Putamen (tissue), 1 donor: Measurements from ENCODE around the gene RIPK4.
"Not testable (repeated sequence)": the region's sequence is repeated elsewhere in the genome, so short reads cannot be mapped to it uniquely, and the experiment has no call there.

ENCODE experiments used
- DNase-seq: peaks from one replicate; pipeline ENCODE4 v3.0.0-alpha.2; 2016; ENCODE audit warnings: low spot score

The RIPK4 gene

DNA sequence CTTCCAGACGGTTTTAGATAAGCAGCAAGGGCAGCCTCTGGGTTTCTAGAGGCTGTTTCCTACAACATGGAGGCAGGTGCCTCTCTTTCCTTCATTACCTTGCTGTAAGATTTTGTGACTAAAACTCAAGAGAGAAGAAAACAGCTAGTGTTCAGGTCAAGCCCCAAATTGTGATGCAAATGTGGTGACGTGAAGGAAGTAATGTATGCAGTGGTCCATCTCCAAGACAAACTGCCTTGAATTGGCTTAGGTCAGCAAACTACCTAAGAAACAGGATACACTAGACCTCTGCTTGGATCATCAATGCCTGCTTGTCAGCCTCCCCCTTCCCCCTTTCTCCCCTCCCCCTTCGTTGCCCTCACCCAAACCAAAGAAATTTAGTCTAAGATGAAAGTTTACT is 28.9 kb upstream of the RIPK4 start:
- no peak for DNase-seq

GRCh38 chr21:41794600-41794999 is 27.7 kb upstream of the RIPK4 start:
- DNase-seq: no peak

GRCh38 chr21:41792711-41793110 is 25.9 kb upstream of the RIPK4 start:
- no peak for DNase-seq

- DNase-seq: no peak
These were observed 19.7 kb upstream of the RIPK4 start for GRCh38 chr21:41786509-41786987.

- not testable (repeated sequence) for DNase-seq
These were observed 18.4 kb upstream of the RIPK4 start for GRCh38 chr21:41785262-41785661.

DNA sequence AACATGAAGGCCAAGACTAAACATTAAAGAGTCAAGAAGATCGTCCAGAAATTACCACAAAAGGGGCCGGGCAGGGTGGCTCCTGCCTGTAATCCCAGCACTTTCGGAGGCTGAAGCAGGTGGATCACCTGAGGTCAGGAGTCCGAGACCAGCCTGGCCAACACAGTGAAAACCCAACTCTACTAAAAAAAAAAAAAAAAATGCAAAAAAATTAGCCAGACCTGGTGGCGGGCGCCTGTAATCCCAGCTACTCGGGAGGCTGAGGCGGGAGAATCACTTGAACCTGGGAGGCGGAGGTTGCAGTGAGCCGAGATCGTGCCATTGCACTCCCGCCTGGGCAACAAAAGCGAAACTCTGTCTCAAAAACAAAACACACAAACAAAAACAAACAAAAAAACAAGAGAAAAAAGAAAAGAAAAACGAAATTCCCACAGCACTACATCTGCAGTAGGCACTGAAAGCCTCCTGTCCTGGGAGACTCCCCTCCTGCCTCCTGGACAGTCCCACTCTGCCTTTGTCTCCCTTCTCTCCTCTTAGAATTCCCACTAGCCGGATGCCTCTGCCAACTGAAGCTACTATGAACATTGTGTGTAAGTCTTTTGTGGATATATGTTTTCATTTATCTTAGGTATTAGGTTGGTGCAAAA is 17.7 kb upstream of the RIPK4 start:
- DNase-seq: no peak

GRCh38 chr21:41783476-41784180 is 16.8 kb upstream of the RIPK4 start:
- no peak for DNase-seq

GRCh38 chr21:41781050-41781410 is 14.2 kb upstream of the RIPK4 start:
- no peak for DNase-seq

DNA sequence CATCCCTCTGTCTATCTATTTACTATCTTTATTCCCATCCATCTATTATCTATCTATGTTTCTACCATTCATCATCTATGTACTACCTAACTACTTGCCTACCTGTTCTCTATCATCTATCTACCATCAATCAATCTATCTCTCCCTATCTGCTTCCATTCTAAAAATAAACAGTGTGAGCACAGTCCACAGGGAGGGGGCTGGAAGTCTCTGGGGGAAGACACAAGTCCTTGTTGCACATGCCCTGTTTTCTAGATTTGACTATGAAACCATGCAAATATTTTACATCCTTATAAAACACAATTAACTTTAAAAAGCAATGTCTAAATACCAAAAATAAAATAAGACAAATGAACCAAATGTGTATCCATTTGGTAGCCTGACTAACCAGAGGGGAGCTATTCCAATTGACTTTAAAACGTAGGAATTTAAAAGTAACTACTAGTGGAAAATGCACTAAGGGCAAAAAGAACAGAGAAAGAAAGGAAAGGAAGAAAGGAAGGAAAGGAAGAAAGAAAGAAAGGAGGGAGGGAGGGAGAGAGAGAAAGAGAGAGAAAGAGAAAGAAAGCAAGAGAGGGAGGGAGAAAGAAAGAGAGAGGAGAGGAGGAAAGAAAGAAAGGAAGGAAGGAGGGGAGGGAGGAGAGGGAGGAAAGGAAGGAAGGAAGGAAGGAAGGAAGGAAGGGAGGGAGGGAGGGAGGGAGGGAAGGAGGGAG is 13.6 kb upstream of the RIPK4 start:
- no peak for DNase-seq

- no peak for DNase-seq
These were observed 12.8 kb upstream of the RIPK4 start for GRCh38 chr21:41779659-41780058.

GRCh38 chr21:41778930-41779600 is 12.2 kb upstream of the RIPK4 start:
- no peak for DNase-seq

GRCh38 chr21:41777951-41778815 is 11.3 kb upstream of the RIPK4 start:
- peak; percentile 18 for DNase-seq

DNA sequence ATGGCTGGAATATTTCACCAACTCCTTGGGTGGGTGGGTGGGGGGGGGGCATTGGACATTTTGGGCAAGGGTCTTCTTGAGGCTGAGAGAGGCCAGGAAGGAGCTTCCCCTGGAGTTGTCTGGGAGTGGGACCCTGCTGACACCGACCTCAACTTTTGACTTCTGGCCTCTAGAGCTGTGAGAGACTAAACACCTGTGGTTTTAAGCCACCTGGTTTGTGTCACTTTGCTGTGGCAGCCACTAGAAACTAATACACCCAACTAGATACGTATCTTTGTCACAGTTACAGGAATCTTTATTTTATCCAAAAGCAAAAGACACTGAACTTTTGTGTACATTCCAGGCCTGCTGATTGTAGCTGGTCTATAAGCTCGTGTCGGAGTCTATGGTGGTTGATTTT is 9.9 kb upstream of the RIPK4 start:
- no peak for DNase-seq

DNA sequence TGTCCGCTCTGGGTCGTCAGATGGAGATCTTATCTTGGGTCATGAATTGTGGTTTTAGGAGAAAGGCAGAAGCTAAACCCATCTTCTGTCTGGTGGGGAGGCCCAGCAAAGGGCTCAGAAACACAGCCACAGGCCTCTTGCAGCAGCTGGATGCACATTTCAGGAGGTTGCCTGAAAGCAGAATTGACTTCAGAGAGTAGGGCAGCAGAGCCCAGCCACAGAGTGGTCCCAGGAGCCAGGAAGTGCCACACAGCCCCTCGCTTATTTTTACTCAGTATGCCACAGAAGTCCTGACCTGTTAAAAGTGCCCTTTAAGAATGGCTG is 8.3 kb upstream of the RIPK4 start:
- DNase-seq: no peak

- no peak for DNase-seq
These were observed 7.8 kb upstream of the RIPK4 start for GRCh38 chr21:41774467-41775148.

GRCh38 chr21:41772351-41773080 is 5.7 kb upstream of the RIPK4 start:
- DNase-seq: no peak

GRCh38 chr21:41771625-41771945 is 4.7 kb upstream of the RIPK4 start:
- DNase-seq: no peak

DNA sequence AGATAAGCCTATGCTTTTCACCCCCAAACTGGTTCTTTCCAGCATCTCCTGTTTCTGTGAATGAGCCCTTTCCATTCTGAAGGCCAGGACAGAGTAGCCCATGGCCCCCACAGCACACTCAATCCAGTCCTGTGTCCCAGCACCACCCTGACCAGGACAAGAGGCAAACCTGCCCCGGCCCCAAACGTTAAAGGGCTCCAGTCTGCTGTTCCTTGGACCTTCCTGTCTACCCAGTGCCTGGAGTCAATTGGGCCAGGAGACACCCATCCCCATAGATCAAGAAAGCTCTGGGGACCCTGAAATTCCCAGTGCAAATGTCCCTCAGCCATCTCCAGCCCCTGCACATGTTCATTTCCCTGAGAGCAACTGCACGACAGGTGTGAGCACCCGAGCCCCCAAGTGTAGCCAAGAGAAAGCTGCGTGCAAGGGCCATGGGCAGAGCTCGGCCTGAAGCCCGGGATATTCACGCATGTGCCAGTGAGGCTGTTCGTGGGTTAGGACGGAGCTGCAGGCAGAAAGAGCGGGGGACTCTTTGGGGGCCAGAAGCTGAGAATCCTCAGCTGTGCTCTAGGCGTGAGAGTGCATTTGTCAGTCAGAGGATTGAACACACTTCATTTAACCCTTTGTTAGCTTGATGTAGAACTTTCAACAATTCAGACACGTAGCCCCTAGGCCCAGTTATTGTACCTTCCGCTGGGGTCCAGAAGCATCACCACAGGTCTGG is 4.2 kb upstream of the RIPK4 start:
- no peak for DNase-seq

DNA sequence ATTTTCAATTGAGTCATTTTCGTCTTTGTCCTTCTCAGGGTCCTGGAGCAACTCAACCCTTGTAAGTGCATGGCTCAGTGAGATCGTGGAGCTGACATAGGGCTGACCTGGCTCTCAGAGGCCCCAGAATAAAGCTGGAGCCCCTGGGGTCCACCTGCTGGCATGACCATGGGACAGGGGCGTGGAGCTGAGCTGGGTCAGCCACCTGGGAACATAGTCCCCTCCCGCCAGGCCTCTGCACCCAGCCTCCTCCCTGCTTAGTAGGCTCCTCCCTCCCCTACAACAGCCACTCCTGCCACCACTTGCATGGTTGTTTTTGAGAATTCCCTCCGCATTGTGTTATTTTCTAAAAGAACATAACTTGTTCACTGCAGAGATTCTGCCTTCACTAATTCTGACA is 3.1 kb upstream of the RIPK4 start:
- no peak for DNase-seq

GRCh38 chr21:41769521-41769920 is 2.7 kb upstream of the RIPK4 start:
- no peak for DNase-seq
